ENCODE measurements around the gene OR7G2.
"Not testable (repeated sequence)": the region's sequence is repeated elsewhere in the genome, so short reads cannot be mapped to it uniquely, and the experiment has no call there.

The OR7G2 gene

DNA sequence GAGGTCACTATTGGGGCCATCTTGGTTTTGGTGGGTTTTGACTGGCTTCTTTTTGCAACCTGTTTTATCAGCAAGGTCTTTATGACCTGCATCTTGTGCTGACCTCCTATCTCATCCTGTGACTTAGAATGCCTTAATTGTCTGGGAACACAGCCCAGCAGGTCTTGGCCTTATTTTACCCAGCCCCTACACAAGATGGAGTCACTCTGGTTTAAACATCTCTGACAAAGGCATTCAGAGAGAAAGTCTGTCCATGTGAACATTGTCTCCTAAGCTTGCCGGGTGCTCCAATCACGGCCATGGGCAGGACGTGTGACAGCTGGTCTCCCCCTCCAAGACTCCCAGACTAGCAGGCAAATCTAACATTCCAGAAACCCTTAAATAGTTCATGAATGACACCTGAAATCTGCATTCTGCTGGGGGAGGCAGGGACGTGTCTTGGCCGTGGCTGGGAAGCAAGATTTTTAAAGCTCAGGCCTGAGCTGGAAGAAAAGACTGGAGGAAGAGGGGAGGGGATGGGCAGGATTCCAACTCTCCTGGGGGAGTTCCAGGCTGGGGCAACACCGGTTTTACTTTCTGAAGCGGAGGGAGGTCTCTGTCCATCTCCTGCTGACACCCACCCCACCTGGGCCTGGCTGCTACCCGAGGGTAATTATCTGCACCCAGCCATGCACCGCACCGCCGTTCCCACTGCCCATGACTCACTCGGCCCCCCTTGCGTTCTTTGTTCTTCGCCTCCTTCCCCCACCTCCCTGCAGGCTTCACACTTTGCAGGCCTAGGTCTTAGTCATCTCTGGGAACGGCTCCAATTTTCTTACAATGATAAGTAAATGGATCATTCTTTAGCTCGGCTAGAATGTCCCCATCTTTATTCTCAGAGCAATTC lies 32.0 kb downstream of the OR7G2 start:
- no peak for DNase-seq (ENCODE audit: low read depth in 1 of 2, low spot score in 1 of 2)

DNA sequence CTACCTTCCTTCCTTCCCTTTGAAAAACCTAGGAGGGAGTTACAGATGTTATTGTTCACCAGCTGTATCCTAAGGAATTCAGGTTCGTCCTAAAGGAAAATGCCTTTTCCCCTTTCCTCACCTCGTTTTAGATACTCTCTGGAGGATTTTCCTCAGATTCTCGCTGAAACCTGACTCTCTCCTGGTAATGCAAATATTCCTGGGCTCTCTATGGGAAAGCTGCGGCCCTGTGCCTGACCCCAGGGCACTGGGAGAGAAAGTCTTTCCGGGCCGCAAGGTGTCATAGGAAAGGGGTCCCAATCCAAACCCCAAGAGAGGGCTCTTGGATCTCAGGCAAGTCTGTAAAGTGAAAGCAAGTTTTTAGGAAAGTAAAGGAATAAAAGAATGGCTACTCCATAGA lies 33.5 kb downstream of the OR7G2 start:
- DNase-seq (ENCODE audit: low read depth in 1 of 2, low spot score in 1 of 2), result no peak

GRCh38 chr19:9071720-9072119 lies 35.6 kb downstream of the OR7G2 start:
- DNase-seq (ENCODE audit: low read depth in 1 of 2, low spot score in 1 of 2), result not testable (repeated sequence)

DNA sequence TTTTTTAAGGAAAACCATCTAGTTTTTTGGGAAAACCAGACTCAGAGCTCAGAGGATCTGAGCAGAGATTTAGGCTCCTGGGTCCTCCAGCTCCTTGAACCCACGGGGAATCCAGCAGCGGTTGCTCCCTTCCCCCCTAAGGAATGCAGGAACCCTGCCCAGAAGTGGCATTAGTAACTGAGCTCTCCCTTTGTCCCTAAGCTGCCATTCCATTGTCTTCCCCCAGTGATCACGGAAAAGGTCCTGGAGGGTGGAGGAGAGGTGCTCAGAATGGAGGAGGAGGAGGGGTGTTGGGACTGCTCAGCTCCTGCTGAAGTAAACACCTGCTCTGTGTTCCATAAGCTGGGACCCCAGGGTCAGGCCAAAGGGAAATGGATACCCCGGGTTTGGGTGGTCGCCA lies 37.2 kb downstream of the OR7G2 start:
- DNase-seq (ENCODE audit: low read depth in 1 of 2, low spot score in 1 of 2), result no peak

DNA sequence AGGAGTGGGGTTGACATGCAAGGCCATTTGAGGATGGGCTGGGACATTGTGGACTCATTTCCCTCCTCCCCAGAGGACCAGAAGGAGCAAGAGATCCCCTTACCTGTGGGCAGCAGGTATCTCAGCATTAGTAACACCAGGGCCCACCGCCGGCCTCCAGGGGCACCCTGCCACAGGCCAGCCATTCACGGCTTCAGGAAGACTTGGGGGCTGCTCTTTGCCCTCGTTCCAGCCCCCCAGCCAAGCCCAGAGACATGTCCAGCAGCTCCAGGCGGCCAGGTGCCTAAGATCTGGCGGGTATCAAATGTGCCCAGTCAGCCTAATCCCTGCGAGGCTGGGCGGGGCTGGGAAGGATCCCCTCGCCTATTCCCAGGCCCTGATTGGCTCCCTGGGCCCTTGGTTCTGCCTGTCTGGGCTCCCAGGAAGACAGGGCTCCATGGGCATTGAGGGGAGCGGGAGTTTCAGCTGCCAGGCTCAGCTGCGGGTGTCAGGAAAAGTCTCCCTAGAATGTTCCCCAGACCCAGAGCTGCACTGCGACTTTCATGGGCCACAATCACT lies 41.7 kb downstream of the OR7G2 start:
- no peak for DNase-seq (ENCODE audit: low read depth in 1 of 2, low spot score in 1 of 2)

DNA sequence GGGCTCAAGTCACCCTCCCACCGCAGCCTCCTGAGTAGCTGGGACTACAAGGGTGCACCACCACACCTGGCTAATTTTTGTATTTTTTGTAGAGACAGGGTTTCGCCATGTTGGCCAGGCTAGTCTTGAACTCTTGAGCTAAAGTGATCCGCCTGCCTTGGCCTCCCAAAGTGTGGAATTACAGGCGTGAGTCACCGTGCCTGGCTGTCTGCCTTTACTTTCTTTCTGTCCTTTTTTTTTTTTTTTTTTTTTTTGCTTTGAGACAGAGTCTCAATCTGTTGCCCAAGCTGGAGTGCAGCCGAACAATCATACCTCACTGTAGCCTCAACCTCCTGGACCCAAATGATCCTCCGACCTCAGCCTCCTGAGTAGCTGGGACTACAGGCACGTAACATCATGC lies 45.4 kb downstream of the OR7G2 start:
- no peak for DNase-seq (ENCODE audit: low read depth in 1 of 2, low spot score in 1 of 2)

GRCh38 chr19:9060564-9061340 lies 46.5 kb downstream of the OR7G2 start:
- DNase-seq (ENCODE audit: low read depth in 1 of 2, low spot score in 1 of 2), result no peak

GRCh38 chr19:9058905-9059667 lies 48.2 kb downstream of the OR7G2 start:
- no peak for DNase-seq (ENCODE audit: low read depth in 1 of 2, low spot score in 1 of 2)

- no peak for DNase-seq (ENCODE audit: low read depth in 1 of 2, low spot score in 1 of 2)
Measured at GRCh38 chr19:9057505-9058258, 49.6 kb downstream of the OR7G2 start.

GRCh38 chr19:9056131-9056530 lies 51.1 kb downstream of the OR7G2 start:
- not testable (repeated sequence) for DNase-seq (ENCODE audit: low read depth in 1 of 2, low spot score in 1 of 2)

DNA sequence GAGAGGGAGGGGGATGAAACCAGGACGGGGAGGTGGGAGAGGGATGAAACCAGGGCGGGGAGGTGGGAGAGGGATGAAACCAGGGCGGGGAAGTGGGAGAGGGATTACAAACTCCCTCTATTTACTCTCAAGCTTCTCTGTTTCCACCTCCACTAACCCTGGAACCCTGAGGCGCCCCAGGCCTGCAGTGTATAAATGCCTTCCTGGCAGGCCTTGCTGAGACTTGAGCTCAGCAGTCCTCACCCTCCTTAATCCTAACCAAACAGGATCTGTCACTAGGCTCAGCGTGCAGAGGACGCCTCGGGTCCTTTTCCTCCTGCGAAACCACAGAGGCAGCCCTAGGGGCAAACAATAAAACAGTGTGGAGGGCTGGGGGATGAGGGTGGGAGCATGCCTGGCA lies 52.5 kb downstream of the OR7G2 start:
- no peak for DNase-seq (ENCODE audit: low read depth in 1 of 2, low spot score in 1 of 2)

- DNase-seq (ENCODE audit: low read depth in 1 of 2, low spot score in 1 of 2), result no peak
Measured at GRCh38 chr19:9054207-9054606, 53.1 kb downstream of the OR7G2 start.

DNA sequence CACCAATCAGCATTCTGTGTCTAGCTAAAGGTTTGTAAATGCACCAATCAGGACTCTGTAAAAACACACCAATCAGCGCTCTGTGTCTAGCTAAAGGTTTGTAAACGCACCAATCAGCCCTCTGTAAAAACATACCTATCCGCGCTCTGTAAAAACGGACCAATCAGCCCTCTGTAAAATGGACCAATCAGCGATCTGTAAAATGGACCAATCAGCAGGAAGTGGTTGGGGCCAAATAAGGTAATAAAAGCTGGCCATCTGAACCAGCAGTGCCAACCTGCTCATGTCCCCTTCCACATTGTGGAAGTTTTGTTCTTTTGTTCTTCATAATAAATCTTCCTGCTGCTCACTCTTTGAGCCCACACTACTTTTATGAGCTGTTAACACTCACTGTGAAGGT lies 53.6 kb downstream of the OR7G2 start:
- DNase-seq (ENCODE audit: low read depth in 1 of 2, low spot score in 1 of 2), result not testable (repeated sequence)

- DNase-seq (ENCODE audit: low read depth in 1 of 2, low spot score in 1 of 2), result no peak
Measured at GRCh38 chr19:9052894-9053293, 54.4 kb downstream of the OR7G2 start.
